ENCODE data around the gene CLDN22. TPM values are rescaled to one million over a fixed set of nuclear protein-coding genes. Genes with fewer than 3 reads are reported as not detected.

The CLDN22 gene
- total RNA-seq, 3 donors from 2014 or later = not detected

DNA sequence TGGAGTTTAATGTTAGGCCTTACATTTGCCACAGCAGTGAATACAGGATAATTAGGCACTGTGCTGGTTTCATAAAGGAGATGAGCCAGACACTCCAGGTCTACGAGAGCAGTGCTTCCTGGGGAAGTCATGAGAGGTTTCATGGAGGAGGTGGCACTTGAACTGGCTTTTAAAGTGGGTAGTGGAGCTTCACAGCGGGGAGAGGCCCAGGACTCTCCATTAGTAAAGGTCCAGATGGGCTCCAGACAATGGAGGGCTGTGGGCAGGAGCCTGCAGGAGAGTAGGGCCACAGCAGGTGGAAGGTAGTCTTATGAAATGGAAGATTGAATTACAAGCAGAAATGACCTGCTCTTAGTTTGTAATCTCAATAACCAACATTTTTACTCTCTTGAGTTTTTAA is 29.0 kb downstream of the CLDN22 start:
- intact Hi-C loops (cut with DNase I; ENCODE audit: low total_unique reads) = no loop called here

DNA sequence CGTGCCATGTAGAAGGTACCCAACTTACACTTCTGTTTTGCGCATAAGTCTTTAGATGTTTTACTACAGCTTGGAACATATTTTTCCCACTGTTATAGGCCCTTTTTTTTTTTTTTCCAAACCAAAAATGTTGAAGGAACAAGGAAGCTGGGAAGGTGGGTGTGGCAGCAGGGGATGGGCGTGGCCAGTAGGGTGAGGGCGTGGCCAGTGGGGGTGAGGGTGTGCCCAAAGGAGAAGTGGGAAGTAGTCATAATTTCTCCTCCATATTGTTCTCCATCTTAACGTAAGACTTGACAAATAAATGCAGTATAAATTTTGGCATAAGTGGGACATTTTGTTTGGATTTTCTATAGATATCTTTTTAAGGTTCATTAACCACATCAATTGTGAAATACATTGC is 30.4 kb downstream of the CLDN22 start:
- no peak for DNase-seq (ENCODE audit: low spot score in 2 of 2)
- Histone ChIP-seq H3K9me3 (no peaks in the 10 kb centered on the region), H3K4me3 (no peak overlapping the region), H3K36me3 (no peaks in the 10 kb centered on the region), H3K27ac (no peak overlapping the region), H3K4me1 (no peaks in the 10 kb centered on the region), H3K27me3 (no peaks in the 10 kb centered on the region)
- intact Hi-C loops (cut with DNase I; ENCODE audit: low total_unique reads) = no loop called here
- TF ChIP-seq, protein P1, sequence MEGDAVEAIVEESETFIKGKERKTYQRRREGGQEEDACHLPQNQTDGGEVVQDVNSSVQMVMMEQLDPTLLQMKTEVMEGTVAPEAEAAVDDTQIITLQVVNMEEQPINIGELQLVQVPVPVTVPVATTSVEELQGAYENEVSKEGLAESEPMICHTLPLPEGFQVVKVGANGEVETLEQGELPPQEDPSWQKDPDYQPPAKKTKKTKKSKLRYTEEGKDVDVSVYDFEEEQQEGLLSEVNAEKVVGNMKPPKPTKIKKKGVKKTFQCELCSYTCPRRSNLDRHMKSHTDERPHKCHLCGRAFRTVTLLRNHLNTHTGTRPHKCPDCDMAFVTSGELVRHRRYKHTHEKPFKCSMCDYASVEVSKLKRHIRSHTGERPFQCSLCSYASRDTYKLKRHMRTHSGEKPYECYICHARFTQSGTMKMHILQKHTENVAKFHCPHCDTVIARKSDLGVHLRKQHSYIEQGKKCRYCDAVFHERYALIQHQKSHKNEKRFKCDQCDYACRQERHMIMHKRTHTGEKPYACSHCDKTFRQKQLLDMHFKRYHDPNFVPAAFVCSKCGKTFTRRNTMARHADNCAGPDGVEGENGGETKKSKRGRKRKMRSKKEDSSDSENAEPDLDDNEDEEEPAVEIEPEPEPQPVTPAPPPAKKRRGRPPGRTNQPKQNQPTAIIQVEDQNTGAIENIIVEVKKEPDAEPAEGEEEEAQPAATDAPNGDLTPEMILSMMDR (IDR thresholded peaks at IDR 0.05) = no peak
- TF ChIP-seq POLR2AphosphoS5 (IDR thresholded peaks at IDR 0.05) = no peak
- no peak for TF ChIP-seq POLR2A (IDR thresholded peaks at IDR 0.05)

More for the DNA sequence above, 29.0 kb downstream of the CLDN22 start:
- Histone ChIP-seq H3K27ac (no peak overlapping the region), H3K27me3 (no peaks in the 10 kb centered on the region), H3K4me1 (no peaks in the 10 kb centered on the region), H3K9me3 (no peaks in the 10 kb centered on the region), H3K36me3 (no peaks in the 10 kb centered on the region), H3K4me3 (no peak overlapping the region)
- no peak for DNase-seq (ENCODE audit: low spot score in 2 of 2)
- no peak for TF ChIP-seq POLR2A (IDR thresholded peaks at IDR 0.05)
- TF ChIP-seq POLR2AphosphoS5 (IDR thresholded peaks at IDR 0.05) = no peak
- TF ChIP-seq, protein P1 (IDR thresholded peaks at IDR 0.05) = no peak

DNA sequence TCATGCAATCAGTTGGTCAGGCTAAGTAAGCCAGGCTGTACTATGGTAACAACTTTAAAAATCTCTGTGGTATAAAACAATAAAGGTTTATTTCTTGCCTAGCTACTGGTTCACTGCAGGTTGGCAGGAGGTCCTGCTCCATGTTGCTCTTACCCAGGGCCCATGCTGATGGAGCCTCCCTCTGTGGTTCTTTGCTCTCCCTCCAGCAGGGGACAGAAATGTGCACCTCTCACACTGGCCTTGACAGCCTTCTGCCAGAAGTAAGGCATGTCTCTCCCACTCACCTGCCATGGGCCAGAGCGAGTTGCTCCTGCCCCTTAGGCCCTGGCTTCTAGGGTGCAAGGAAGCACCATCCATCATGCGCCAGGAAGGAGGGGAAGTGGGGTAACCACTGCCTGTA is 31.1 kb downstream of the CLDN22 start:
- no peaks in the 10 kb centered on the region for H3K36me3 ChIP-seq
- TF ChIP-seq POLR2A (IDR thresholded peaks at IDR 0.05) (no peak), POLR2AphosphoS5 (IDR thresholded peaks at IDR 0.05) (no peak)
- TF ChIP-seq, protein P1 (IDR thresholded peaks at IDR 0.05) = no peak
- no peak overlapping the region for H3K4me3 ChIP-seq
- no peaks in the 10 kb centered on the region for H3K27me3 ChIP-seq
- intact Hi-C loops (cut with DNase I; ENCODE audit: low total_unique reads) = no loop called here
- no peaks in the 10 kb centered on the region for H3K4me1 ChIP-seq
- no peak for DNase-seq (ENCODE audit: low spot score in 2 of 2)
- H3K27ac ChIP-seq = no peak overlapping the region
- no peaks in the 10 kb centered on the region for H3K9me3 ChIP-seq

DNA sequence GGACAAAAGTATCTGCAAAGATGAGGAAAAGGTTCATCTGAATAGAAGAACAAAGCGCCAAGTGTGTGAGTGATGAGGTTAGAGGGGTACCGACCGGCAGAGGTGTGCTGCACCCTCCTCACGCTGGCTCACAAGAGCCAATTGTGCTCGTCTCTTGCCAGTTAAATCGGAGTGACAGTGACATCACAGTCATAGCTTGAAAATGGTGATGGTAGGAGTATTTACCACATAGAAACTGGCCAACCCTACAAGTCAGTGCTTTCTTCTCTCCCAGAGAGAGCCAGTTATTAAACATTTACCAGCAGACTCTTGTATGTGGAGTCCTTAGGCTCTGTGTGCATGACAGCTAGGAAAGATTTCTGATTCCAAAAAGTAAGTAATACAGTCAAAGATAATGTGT is 32.4 kb downstream of the CLDN22 start:
- intact Hi-C loops (cut with DNase I; ENCODE audit: low total_unique reads) = no loop called here
- H3K9me3 ChIP-seq = no peaks in the 10 kb centered on the region
- H3K27ac ChIP-seq = no peak overlapping the region
- no peaks in the 10 kb centered on the region for H3K36me3 ChIP-seq
- no peaks in the 10 kb centered on the region for H3K27me3 ChIP-seq
- TF ChIP-seq POLR2A (IDR thresholded peaks at IDR 0.05) = no peak
- TF ChIP-seq, protein P1 (IDR thresholded peaks at IDR 0.05) = no peak
- no peak for TF ChIP-seq POLR2AphosphoS5 (IDR thresholded peaks at IDR 0.05)
- no peak for DNase-seq (ENCODE audit: low spot score in 2 of 2)
- H3K4me1 ChIP-seq = no peaks in the 10 kb centered on the region
- H3K4me3 ChIP-seq = no peak overlapping the region

DNA sequence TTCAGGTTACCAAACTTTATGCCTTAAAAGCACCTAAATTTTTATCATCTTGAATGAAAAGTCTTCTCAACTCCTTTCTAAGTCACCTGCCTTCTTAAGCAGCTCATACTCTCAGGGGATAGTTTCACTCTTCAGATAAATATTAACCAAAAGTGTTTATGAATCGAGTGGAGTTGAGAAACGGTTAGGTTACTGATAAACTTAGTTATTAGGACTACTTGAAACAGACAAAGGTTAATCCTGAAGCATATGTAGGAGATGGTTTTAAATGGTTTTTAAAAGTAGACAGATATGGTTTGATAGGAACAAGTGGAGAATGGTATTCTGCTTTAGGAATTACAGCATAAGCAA is 32.8 kb downstream of the CLDN22 start:
- no peaks in the 10 kb centered on the region for H3K9me3 ChIP-seq
- TF ChIP-seq POLR2AphosphoS5 (IDR thresholded peaks at IDR 0.05) = no peak
- TF ChIP-seq, protein P1 (IDR thresholded peaks at IDR 0.05) = no peak
- TF ChIP-seq POLR2A (IDR thresholded peaks at IDR 0.05) = no peak
- no peaks in the 10 kb centered on the region for H3K27me3 ChIP-seq
- no peak overlapping the region for H3K4me3 ChIP-seq
- no peaks in the 10 kb centered on the region for H3K4me1 ChIP-seq
- H3K36me3 ChIP-seq = no peaks in the 10 kb centered on the region
- no peak for DNase-seq (ENCODE audit: low spot score in 2 of 2)
- intact Hi-C loops (cut with DNase I; ENCODE audit: low total_unique reads) = no loop called here
- H3K27ac ChIP-seq = no peak overlapping the region

Data from breast epithelium (tissue), 4 donors.